H7 (cell line): ENCODE data around the gene PCSK5. TPM values are rescaled to one million over a fixed set of nuclear protein-coding genes. Genes with fewer than 3 reads are reported as not detected.

Source experiments
- DNase-seq: peaks from one replicate; pipeline ENCODE4 v3.0.0; 2012
- H3K27me3 ChIP-seq: 2 replicates; pipeline ENCODE4 v1.6.0; 2011; ENCODE audit warnings: mild to moderate bottlenecking, low read length; ENCODE audit not compliant: control insufficient read depth, insufficient read depth
- H3K36me3 ChIP-seq: replicated peaks from 2 replicates; pipeline ENCODE4 v1.5.1; 2011; ENCODE audit warnings: low read length; ENCODE audit not compliant: control insufficient read depth, insufficient read depth
- H3K4me3 ChIP-seq: 2 replicates; pipeline ENCODE4 v1.5.1; 2011; ENCODE audit warnings: low read depth, mild to moderate bottlenecking, control low read depth, low read length, moderate library complexity; ENCODE audit not compliant: insufficient read depth
- total RNA-seq: library from RNA; depleted of rRNA; stranded (reverse); fragments of >200 nt; shearing (Covaris generic); gene quantifications from 2 replicates; pipeline ENCODE4 v1.2.3, GENCODE V29; 2014

PCSK5 gene
- total RNA-seq, 1 experiment from 2014 or later, result 10.1 TPM

GRCh38 chr9:76245518-76245917, 355.0 kb downstream of the PCSK5 start:
- no peak overlapping the region for H3K4me3 ChIP-seq
- no peak for DNase-seq
- H3K27me3 ChIP-seq, result no peaks in the 10 kb centered on the region
- H3K36me3 ChIP-seq, result no peaks in the 10 kb centered on the region

- no peaks in the 10 kb centered on the region for H3K36me3 ChIP-seq
- no peak overlapping the region for H3K4me3 ChIP-seq
- H3K27me3 ChIP-seq, result no peaks in the 10 kb centered on the region
- no peak for DNase-seq
Observed at GRCh38 chr9:76246680-76247079, 356.2 kb downstream of the PCSK5 start.

DNA sequence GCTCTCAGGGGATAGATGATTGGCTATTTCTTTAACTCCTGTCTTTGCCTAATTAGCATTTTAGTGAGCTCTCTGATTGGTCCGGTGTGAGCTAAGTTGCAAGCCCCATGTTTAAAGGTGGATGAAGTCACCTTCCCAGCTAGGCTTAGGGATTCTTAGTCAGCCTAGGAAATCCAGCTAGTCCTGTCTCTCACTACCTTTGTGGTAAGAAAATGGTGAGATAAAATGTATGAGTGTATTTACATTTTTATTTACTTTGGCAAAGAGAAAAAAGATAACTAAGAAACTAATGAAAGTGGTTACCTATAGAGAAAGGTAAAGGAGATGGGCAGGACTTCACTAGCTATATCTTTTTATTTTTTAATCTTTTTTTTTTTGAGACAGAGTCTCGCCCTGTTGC, 357.0 kb downstream of the PCSK5 start:
- no peaks in the 10 kb centered on the region for H3K27me3 ChIP-seq
- no peak overlapping the region for H3K4me3 ChIP-seq
- H3K36me3 ChIP-seq, result no peaks in the 10 kb centered on the region
- DNase-seq, result no peak

GRCh38 chr9:76249309-76249708, 358.8 kb downstream of the PCSK5 start:
- DNase-seq, result no peak
- Histone ChIP-seq H3K4me3 (no peak overlapping the region), H3K36me3 (no peaks in the 10 kb centered on the region), H3K27me3 (no peaks in the 10 kb centered on the region)

DNA sequence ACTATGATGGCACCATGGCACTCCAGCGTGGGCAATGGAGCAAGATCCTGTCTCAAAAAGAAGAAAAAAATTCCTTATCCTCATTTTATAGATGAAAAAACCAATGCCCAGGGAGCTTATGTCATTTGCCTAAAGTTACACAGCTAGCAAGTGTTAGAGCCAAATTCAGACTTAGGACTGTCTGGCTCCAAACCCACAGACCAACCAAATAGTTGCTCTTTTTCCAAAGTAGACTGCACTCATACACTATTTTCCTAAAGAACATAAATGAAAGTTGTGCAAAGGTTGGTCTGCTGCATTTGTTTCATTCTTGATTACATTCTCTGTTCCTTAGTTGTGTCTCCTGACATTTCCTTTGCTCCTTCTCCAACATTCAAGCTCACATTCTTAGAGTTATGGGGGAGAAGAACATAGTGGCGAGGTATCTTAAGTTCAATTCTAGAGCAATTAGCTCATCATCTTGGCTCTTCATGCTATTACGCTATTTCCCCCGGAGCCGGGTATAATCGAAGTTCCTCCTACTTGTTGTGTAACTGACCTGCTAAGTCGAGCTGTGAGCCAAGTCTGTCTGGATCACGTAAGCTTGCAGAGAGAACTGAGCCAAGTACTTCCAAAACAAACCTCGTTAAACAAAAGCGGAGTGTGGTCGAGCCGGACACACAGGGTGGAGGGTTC, 365.4 kb downstream of the PCSK5 start:
- DNase-seq, result no peak
- Histone ChIP-seq H3K36me3 (no peaks in the 10 kb centered on the region), H3K4me3 (no peak overlapping the region), H3K27me3 (no peaks in the 10 kb centered on the region)

- Histone ChIP-seq H3K36me3 (no peaks in the 10 kb centered on the region), H3K27me3 (no peaks in the 10 kb centered on the region), H3K4me3 (no peak overlapping the region)
- no peak for DNase-seq
Observed at GRCh38 chr9:76257311-76257710, 366.8 kb downstream of the PCSK5 start.

GRCh38 chr9:76266649-76267283, 376.3 kb downstream of the PCSK5 start:
- H3K36me3 ChIP-seq, result no peaks in the 10 kb centered on the region
- DNase-seq, result no peak
- no peak overlapping the region for H3K4me3 ChIP-seq
- H3K27me3 ChIP-seq, result no peaks in the 10 kb centered on the region

GRCh38 chr9:76267284-76267652, 376.8 kb downstream of the PCSK5 start:
- Histone ChIP-seq H3K4me3 (no peak overlapping the region), H3K27me3 (no peaks in the 10 kb centered on the region), H3K36me3 (no peaks in the 10 kb centered on the region)
- no peak for DNase-seq

DNA sequence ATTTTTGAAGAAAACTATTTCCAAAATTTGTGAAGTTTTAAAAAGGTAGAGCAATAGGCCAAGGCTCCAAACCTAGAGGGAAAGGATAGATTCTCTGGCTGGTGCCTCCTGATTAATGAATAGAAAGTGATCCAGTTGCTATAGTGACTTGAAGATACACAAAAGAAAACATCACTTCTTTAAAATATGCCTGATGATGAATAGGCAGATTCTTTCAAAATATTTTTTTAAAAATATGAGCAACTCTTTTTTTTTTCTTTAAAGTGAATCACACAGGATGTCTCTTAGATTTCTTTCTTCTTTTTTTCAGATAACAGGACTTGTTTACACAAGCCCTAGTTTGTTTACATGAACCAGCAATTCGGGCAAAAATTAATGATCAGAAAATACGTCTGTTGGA, 379.3 kb downstream of the PCSK5 start:
- no peak for DNase-seq

DNA sequence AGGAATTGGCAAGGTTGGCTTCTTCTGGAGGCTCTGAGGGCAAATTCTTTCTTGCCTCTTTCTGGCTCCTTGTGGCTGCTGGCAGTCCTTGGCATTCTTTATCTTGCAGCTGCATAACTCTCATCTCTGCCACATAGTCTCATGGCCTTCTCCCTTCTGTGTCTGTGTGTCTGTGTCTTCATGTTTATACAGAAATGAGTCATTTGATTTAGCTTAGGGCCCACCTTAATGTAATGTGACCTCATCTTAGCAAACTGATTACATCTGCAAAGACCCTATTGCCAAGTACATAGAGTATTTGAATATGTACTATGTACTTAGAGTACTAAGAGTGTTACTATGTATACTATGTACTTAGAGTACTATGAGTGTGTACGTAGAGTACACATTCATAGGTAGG, 381.3 kb downstream of the PCSK5 start:
- no peaks in the 10 kb centered on the region for H3K36me3 ChIP-seq
- no peak for DNase-seq
- H3K4me3 ChIP-seq, result no peak overlapping the region
- H3K27me3 ChIP-seq, result no peaks in the 10 kb centered on the region

More for the DNA sequence above, 379.3 kb downstream of the PCSK5 start:
- H3K4me3 ChIP-seq, result no peak overlapping the region
- no peaks in the 10 kb centered on the region for H3K27me3 ChIP-seq
- H3K36me3 ChIP-seq, result no peaks in the 10 kb centered on the region

- H3K27me3 ChIP-seq, result no peaks in the 10 kb centered on the region
- H3K4me3 ChIP-seq, result no peak overlapping the region
Observed at GRCh38 chr9:76289042-76289441, 398.6 kb downstream of the PCSK5 start.

GRCh38 chr9:76289703-76290102, 399.2 kb downstream of the PCSK5 start:
- Histone ChIP-seq H3K27me3 (no peaks in the 10 kb centered on the region), H3K4me3 (no peak overlapping the region), H3K36me3 (no peaks in the 10 kb centered on the region)
- no peak for DNase-seq

More at GRCh38 chr9:76289042-76289441, 398.6 kb downstream of the PCSK5 start:
- no peak for DNase-seq
- H3K36me3 ChIP-seq, result no peaks in the 10 kb centered on the region

DNA sequence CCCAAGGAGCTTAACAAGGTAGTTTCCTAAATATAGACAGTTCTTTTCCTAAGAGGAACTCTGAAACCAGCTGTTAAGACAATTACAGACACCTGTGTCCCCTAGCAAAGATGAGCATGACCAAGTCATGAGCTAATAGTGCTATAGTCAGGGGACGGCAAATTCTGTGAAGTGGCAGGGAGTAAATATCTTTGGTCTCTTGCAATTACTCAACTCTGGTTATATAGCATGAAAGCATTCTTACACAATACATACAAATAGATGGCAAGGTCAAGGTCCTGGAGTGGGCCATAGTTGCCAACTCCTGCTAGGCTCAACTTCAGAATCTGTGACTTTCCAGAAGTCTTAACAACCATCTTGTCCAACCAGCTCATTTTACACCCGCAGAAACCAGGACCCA, 400.1 kb downstream of the PCSK5 start:
- Histone ChIP-seq H3K36me3 (no peaks in the 10 kb centered on the region), H3K27me3 (no peaks in the 10 kb centered on the region), H3K4me3 (no peak overlapping the region)
- no peak for DNase-seq

DNA sequence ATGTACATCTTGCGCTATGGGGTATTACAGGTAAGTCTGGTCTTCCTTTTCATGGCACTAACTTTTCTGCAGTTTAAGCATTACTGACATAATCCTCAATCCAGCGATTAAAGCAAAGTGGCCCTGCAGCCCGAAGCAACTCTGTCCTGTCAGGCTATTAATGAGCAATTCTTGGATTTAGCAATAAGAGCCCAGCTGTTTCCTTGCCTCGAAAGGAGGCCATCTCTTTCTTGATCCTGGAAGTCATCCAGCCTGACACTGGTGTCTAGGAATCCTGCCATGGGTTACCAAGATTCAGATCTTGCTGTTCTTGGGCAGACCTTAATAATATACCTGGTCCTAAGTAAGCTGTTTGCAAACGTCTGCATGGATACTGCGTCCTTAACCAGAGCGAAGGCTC, 401.8 kb downstream of the PCSK5 start:
- Histone ChIP-seq H3K27me3 (no peaks in the 10 kb centered on the region), H3K4me3 (no peak overlapping the region), H3K36me3 (no peaks in the 10 kb centered on the region)
- DNase-seq, result no peak

GRCh38 chr9:76292658-76293057, 402.2 kb downstream of the PCSK5 start:
- no peaks in the 10 kb centered on the region for H3K27me3 ChIP-seq

More at GRCh38 chr9:76292658-76293057, 402.2 kb downstream of the PCSK5 start:
- DNase-seq, result no peak
- H3K36me3 ChIP-seq, result no peaks in the 10 kb centered on the region
- H3K4me3 ChIP-seq, result no peak overlapping the region
